Islet of Langerhans (tissue), 1 donor: ENCODE results near the gene TSPAN18.

Source experiments
- FAIRE-seq: peaks from one replicate; lab custom pipeline; 2011; peaks lifted over from hg19 to GRCh38; lab: Jason Lieb, UNC

The TSPAN18 gene

GRCh38 chr11:44797886-44798606 is 71.3 kb downstream of the TSPAN18 start:
- no peak for FAIRE-seq

GRCh38 chr11:44798607-44798972 is 71.8 kb downstream of the TSPAN18 start:
- no peak for FAIRE-seq

GRCh38 chr11:44799012-44799411 is 72.2 kb downstream of the TSPAN18 start:
- FAIRE-seq = no peak

GRCh38 chr11:44802347-44802746 is 75.6 kb downstream of the TSPAN18 start:
- no peak for FAIRE-seq

GRCh38 chr11:44803009-44803408 is 76.2 kb downstream of the TSPAN18 start:
- FAIRE-seq = no peak

GRCh38 chr11:44804449-44805437 is 78.0 kb downstream of the TSPAN18 start:
- FAIRE-seq = no peak

- no peak for FAIRE-seq
Measured at GRCh38 chr11:44805596-44805995, 78.8 kb downstream of the TSPAN18 start.

GRCh38 chr11:44808053-44808753 is 81.4 kb downstream of the TSPAN18 start:
- FAIRE-seq = no peak

GRCh38 chr11:44809283-44809682 is 82.5 kb downstream of the TSPAN18 start:
- no peak for FAIRE-seq

GRCh38 chr11:44811841-44812448 is 85.2 kb downstream of the TSPAN18 start:
- FAIRE-seq = no peak

GRCh38 chr11:44812971-44813370 is 86.2 kb downstream of the TSPAN18 start:
- no peak for FAIRE-seq

GRCh38 chr11:44813401-44813800 is 86.6 kb downstream of the TSPAN18 start:
- no peak for FAIRE-seq

GRCh38 chr11:44814881-44815592 is 88.3 kb downstream of the TSPAN18 start:
- FAIRE-seq = no peak

- no peak for FAIRE-seq
Measured at GRCh38 chr11:44815917-44816456, 89.2 kb downstream of the TSPAN18 start.

- FAIRE-seq = no peak
Measured at GRCh38 chr11:44816761-44817160, 90.0 kb downstream of the TSPAN18 start.

- no peak for FAIRE-seq
Measured at GRCh38 chr11:44817207-44817949, 90.6 kb downstream of the TSPAN18 start.

- no peak for FAIRE-seq
Measured at GRCh38 chr11:44818110-44818509, 91.3 kb downstream of the TSPAN18 start.

GRCh38 chr11:44819346-44819745 is 92.6 kb downstream of the TSPAN18 start:
- no peak for FAIRE-seq

- FAIRE-seq = no peak
Measured at GRCh38 chr11:44822369-44822768, 95.6 kb downstream of the TSPAN18 start.

GRCh38 chr11:44823006-44823405 is 96.2 kb downstream of the TSPAN18 start:
- FAIRE-seq = no peak

GRCh38 chr11:44823868-44824267 is 97.1 kb downstream of the TSPAN18 start:
- no peak for FAIRE-seq
